A549 (cell line): ENCODE results near the gene PCYT2.

Experiments
- BCL3 ChIP-seq: fragments of >200 bp; sonication (Bioruptor Twin); formaldehyde crosslinking; IDR thresholded peaks from 3 replicates; pipeline ENCODE4 v1.6.1; 2016
- CBX8 ChIP-seq: fragments of 200-600 bp; sonication (generic); IDR thresholded peaks from 2 replicates; pipeline ENCODE4 v1.6.1; 2016
- CEBPB ChIP-seq, 2 experiments: fragments of >200 bp in 1 of 2; sonication (Bioruptor Twin) in 1 of 2; formaldehyde crosslinking in 1 of 2; IDR thresholded peaks; 2 replicates each; pipeline ENCODE4 v1.6.1; 2012 to 2016
- EP300 ChIP-seq, 2 experiments: fragments of >200 bp; sonication (Bioruptor Twin); formaldehyde crosslinking; IDR thresholded peaks; 2 replicates in 1 of 2; 3 replicates in 1 of 2; pipeline ENCODE4 v1.6.1; 2016 to 2017
- JUNB ChIP-seq: fragments of >200 bp; sonication (Bioruptor Twin); formaldehyde crosslinking; IDR thresholded peaks from 2 replicates; pipeline ENCODE4 v1.6.1; 2016
- MAFK ChIP-seq: fragments of 450-650 bp; IDR thresholded peaks from 2 replicates; pipeline ENCODE4 v1.6.1; 2014; ENCODE audit not compliant: partially characterized antibody
- MYC ChIP-seq: IDR thresholded peaks from 2 replicates; pipeline ENCODE4 v1.6.1; 2012; ENCODE audit warnings: mild to moderate bottlenecking, inconsistent platforms, low read length, improper control_type of control experiment, borderline replicate concordance
- NPAS2 ChIP-seq: fragments of 250-450 bp; sonication (Bioruptor Pico); IDR thresholded peaks from 2 replicates; pipeline ENCODE4 v1.8.0; 2022; ENCODE audit warnings: mild to moderate bottlenecking, moderate library complexity, borderline replicate concordance
- POLR2A ChIP-seq: IDR thresholded peaks from 2 replicates; pipeline ENCODE4 v1.6.1; 2012; ENCODE audit warnings: mild to moderate bottlenecking, low read length
- RFX5 ChIP-seq: fragments of 450-650 bp; IDR thresholded peaks from 2 replicates; pipeline ENCODE4 v1.7.1; 2014; ENCODE audit warnings: antibody characterized with exemption, mild to moderate bottlenecking, moderate library complexity
- TP53 ChIP-seq: fragments of 250-450 bp; sonication (Bioruptor Pico); IDR thresholded peaks from 2 replicates; pipeline ENCODE4 v1.5.0; 2021; ENCODE audit warnings: mild to moderate bottlenecking, moderate library complexity
- USF2 ChIP-seq: fragments of 450-650 bp; IDR thresholded peaks from 2 replicates; pipeline ENCODE4 v1.6.1; 2014; ENCODE audit warnings: antibody characterized with exemption
- TF ChIP-seq, protein P1 (sequence below): fragments of >200 bp; sonication (Bioruptor Twin); formaldehyde crosslinking; IDR thresholded peaks from 3 replicates; pipeline ENCODE4 v1.5.1; 2016
- TF ChIP-seq, protein P2 (sequence below): fragments of 200-600 bp; sonication (generic); IDR thresholded peaks from 2 replicates; pipeline ENCODE4 v1.6.1; 2016; ENCODE audit warnings: antibody characterized with exemption, mild to moderate bottlenecking, moderate library complexity

DNA sequence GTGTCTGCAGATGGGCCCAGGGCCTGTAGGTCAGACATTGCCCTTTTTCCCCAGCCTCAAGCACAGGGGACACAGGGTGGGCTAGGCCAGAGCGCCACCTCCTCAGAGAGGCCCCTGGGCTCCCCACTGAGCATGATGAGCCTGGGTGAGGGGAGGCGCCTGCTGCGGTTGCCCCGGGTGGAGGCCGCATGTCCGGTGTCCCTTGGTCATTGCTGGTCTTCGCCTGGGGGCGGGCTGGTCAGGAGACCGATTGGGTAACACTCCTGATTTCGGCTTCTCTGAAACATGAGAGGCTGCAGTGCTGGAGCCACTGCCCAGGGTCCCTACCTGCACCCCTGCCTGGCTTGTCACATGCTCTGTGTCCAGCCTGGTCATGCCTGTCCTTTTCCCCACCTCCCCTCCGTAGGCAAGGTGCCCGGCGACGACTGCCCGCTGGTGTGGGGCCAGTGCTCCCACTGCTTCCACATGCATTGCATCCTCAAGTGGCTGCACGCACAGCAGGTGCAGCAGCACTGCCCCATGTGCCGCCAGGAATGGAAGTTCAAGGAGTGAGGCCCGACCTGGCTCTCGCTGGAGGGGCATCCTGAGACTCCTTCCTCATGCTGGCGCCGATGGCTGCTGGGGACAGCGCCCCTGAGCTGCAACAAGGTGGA, 11.6 kb downstream of the PCYT2 start:
- TF ChIP-seq RFX5 (no peak), POLR2A (no peak), TP53 (CRISPR knock-in tag) (no peak), MAFK (no peak), JUNB (no peak), NPAS2 (CRISPR knock-in tag) (no peak), EP300 (IDR thresholded peaks at IDR 0.05) (no peak), MYC (no peak), BCL3 (no peak), CEBPB (IDR thresholded peaks at IDR 0.05) (no peak), USF2 (no peak), CBX8 (no peak)
- TF ChIP-seq, protein P1, sequence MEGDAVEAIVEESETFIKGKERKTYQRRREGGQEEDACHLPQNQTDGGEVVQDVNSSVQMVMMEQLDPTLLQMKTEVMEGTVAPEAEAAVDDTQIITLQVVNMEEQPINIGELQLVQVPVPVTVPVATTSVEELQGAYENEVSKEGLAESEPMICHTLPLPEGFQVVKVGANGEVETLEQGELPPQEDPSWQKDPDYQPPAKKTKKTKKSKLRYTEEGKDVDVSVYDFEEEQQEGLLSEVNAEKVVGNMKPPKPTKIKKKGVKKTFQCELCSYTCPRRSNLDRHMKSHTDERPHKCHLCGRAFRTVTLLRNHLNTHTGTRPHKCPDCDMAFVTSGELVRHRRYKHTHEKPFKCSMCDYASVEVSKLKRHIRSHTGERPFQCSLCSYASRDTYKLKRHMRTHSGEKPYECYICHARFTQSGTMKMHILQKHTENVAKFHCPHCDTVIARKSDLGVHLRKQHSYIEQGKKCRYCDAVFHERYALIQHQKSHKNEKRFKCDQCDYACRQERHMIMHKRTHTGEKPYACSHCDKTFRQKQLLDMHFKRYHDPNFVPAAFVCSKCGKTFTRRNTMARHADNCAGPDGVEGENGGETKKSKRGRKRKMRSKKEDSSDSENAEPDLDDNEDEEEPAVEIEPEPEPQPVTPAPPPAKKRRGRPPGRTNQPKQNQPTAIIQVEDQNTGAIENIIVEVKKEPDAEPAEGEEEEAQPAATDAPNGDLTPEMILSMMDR, result no peak
- TF ChIP-seq, protein P2, sequence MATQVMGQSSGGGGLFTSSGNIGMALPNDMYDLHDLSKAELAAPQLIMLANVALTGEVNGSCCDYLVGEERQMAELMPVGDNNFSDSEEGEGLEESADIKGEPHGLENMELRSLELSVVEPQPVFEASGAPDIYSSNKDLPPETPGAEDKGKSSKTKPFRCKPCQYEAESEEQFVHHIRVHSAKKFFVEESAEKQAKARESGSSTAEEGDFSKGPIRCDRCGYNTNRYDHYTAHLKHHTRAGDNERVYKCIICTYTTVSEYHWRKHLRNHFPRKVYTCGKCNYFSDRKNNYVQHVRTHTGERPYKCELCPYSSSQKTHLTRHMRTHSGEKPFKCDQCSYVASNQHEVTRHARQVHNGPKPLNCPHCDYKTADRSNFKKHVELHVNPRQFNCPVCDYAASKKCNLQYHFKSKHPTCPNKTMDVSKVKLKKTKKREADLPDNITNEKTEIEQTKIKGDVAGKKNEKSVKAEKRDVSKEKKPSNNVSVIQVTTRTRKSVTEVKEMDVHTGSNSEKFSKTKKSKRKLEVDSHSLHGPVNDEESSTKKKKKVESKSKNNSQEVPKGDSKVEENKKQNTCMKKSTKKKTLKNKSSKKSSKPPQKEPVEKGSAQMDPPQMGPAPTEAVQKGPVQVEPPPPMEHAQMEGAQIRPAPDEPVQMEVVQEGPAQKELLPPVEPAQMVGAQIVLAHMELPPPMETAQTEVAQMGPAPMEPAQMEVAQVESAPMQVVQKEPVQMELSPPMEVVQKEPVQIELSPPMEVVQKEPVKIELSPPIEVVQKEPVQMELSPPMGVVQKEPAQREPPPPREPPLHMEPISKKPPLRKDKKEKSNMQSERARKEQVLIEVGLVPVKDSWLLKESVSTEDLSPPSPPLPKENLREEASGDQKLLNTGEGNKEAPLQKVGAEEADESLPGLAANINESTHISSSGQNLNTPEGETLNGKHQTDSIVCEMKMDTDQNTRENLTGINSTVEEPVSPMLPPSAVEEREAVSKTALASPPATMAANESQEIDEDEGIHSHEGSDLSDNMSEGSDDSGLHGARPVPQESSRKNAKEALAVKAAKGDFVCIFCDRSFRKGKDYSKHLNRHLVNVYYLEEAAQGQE, result no peak
